Aorta (tissue), 5 donors: ENCODE data around the gene GTF2H3. TPM values are rescaled to one million over a fixed set of nuclear protein-coding genes. Genes with fewer than 3 reads are reported as not detected.
A peak's percentile ranks its signal among the peaks of the same experiment; 100 is the strongest.

Experiments used
- ATAC-seq: fragments of 200-7000 bp; cut with Tn5 transposase; one replicate; pipeline ENCODE4 v1.9.1; 2022; ENCODE audit warnings: moderate library complexity; ENCODE audit not compliant: low FRiP score
- DNase-seq, 2 donors: peaks; one replicate each; pipeline ENCODE4 v3.0.0-alpha.2; 2020
- H3K27ac ChIP-seq, 2 donors: one replicate each; pipeline ENCODE4 v1.5.1; 2013; ENCODE audit warnings: low read length in 2 of 2, mild to moderate bottlenecking in 2 of 2, moderate library complexity in 2 of 2, control low read depth in 1 of 2, inconsistent platforms in 1 of 2, low read depth in 1 of 2
- H3K27me3 ChIP-seq, 2 donors: one replicate each; pipeline ENCODE4 v1.6.1; 2013; ENCODE audit warnings: control low read depth in 1 of 2, low read length in 1 of 2, mild to moderate bottlenecking in 1 of 2, moderate library complexity in 1 of 2; ENCODE audit not compliant: insufficient read depth in 2 of 2, control insufficient read depth in 1 of 2
- H3K36me3 ChIP-seq, 2 donors: one replicate each; pipeline ENCODE4 v1.6.1; 2013; ENCODE audit warnings: control low read depth in 1 of 2, low read length in 1 of 2, mild to moderate bottlenecking in 1 of 2; ENCODE audit not compliant: insufficient read depth in 2 of 2, control insufficient read depth in 1 of 2
- H3K4me1 ChIP-seq, 2 donors: one replicate each; pipeline ENCODE4 v1.6.1; 2013; ENCODE audit warnings: low read length in 2 of 2, control low read depth in 1 of 2, mild to moderate bottlenecking in 1 of 2, moderate library complexity in 1 of 2; ENCODE audit not compliant: insufficient read depth in 2 of 2, control insufficient read depth in 1 of 2
- H3K4me3 ChIP-seq, 2 donors: one replicate each; pipeline ENCODE4 v1.5.1; 2013; ENCODE audit warnings: low read length in 2 of 2, control low read depth in 1 of 2, mild to moderate bottlenecking in 1 of 2
- H3K9me3 ChIP-seq: one replicate; pipeline ENCODE4 v1.6.1; 2013; ENCODE audit warnings: mild to moderate bottlenecking, low read length; ENCODE audit not compliant: control insufficient read depth
- WGBS, 2 donors: extraction: QIAGEN DNeasy Blood & Tissue Kit; methylation state at CpG; one replicate each; pipeline ENCODE4 v1.1.7; 2013; 5-methylcytosine and 5-hydroxymethylcytosine counted together
- intact Hi-C, 2 donors: fragments of 100-400 bp; cut with DNase I; formaldehyde crosslinking; loops; one replicate each; pipeline versions ENCODE4 v1.14.2 to v1.15.0; 2022
- polyA plus RNA-seq, 2 donors: library from polyadenylated mRNA; stranded (reverse); fragments of 200-250 nt; gene quantifications; one replicate each; pipeline ENCODE4 v1.2.3, GENCODE V29; 2013
- total RNA-seq, 2 donors: library from RNA; stranded (reverse); fragmentation: NEBNext Ultra II Directional; extraction: Animal tissue kit (Norgen Biotek cat#: 25700); gene quantifications; one replicate each; pipeline ENCODE4 v1.2.1, GENCODE V29; 2021
- donor health status: healthy with polysubstance abuse.
- donor health status: Bipolar disorder and iron deficiency.
- donor health status: DM: no; HTN: no; CAD: no.
- donor health status: DM: no; HTN: no; CAD: no.
- donor health status: DM: yes; HTN: yes; CAD: no.

GTF2H3 gene
- total and polyA plus RNA-seq, 4 donors: 8.5 to 18.1 (median 13.8) TPM

DNA sequence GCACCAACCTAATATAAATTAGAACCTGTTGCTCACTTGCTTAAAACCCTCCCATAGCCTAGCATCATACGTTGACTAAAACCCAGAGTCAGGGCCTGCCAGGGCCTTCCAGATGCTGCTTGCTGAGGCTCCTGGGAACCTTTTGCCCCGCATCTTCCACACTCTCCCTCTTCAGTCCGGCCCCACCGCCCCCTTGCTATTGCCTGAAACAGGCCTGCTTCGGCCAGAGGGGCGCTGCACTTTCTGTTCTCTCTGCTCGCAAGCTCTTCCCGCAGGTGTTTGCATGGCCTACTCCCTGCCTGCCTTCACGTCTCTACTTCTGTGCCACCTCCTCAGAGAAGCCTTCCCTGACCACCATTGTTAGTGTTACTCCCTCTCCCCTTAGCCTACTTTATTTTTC is 23.6 kb downstream of the GTF2H3 start:
- Histone ChIP-seq H3K4me1 (no peaks in the 10 kb centered on the region), H3K4me3 (no peak overlapping the region), H3K36me3 (peaks cover 4% of the 10 kb centered on the region in 2 donors), H3K27ac (no peak overlapping the region), H3K9me3 (no peaks in the 10 kb centered on the region), H3K27me3 (no peaks in the 10 kb centered on the region)
- intact Hi-C loops: no loop called here
- DNase-seq: no peak
- ATAC-seq: no peak
- 85 to 87% methylated on average over 9 of the region's 9 CpGs for whole genome bisulfite sequencing, 2 donors

DNA sequence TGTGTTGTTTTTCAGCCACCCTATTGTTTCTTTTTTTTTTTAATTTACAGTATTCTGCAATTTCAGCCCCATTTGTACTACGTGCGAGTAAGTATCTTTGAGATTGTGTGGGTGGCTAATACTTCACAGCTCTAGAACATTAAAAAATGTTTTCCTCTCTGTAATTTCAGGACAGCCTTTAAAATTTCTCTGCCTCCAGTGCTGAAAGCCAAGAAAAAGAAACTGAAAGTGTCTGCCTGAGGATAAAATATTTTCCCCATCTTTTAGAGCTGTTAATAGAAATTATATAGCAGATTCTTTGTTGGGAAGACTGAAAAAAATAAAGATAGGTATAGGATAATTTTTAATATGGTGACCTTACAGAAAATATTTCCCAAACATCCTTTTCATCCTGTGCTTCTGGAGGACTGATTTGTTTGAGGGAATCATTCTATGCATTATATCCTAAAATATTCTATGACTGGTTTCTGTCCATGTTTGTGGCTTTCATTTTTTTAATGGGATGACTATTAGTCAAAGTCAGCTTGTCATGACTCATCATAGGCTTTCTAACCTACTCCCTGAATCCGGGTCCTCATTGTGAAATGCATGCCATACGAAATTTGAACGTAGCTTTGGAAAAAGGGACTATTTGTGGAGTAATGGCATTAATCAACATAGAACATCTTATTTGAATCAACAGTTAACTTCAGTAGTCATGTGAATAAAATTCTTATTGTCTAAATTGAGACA is 26.5 kb downstream of the GTF2H3 start:
- 71 to 74% methylated on average over 5 of the region's 5 CpGs for WGBS, 2 donors
- intact Hi-C loops: no loop called here
- no peak for ATAC-seq

DNA sequence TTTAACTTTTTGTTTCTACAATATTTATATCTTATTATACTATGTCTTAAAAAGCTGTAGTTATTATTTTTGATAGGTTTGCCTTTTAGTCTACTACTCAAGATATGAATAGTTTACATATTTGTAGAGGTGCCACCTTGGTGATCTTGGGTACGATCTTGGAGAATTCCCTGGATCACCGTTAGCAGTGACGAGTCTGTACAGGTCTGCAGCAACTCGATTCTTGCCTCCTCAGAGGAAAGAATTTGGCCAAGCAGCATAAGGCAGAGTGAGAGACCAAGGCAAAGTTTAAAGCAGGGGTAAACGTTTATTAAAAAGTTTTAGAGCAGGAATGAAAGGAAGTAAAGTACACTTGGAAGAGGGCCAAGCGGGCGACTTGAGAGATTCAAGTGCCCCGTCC is 34.1 kb downstream of the GTF2H3 start:
- ATAC-seq (no peak), DNase-seq (no peak)
- no peak overlapping the region for H3K27ac ChIP-seq
- H3K27me3 ChIP-seq: no peaks in the 10 kb centered on the region
- no peaks in the 10 kb centered on the region for H3K9me3 ChIP-seq
- intact Hi-C loops: no loop called here
- H3K4me3 ChIP-seq: no peak overlapping the region
- no peaks in the 10 kb centered on the region for H3K36me3 ChIP-seq
- WGBS, 2 donors: 73 to 77% methylated on average over 8 of the region's 8 CpGs
- no peaks in the 10 kb centered on the region for H3K4me1 ChIP-seq

More for the DNA sequence above, 26.5 kb downstream of the GTF2H3 start:
- Histone ChIP-seq H3K4me1 (no peaks in the 10 kb centered on the region), H3K27me3 (no peaks in the 10 kb centered on the region), H3K27ac (no peak overlapping the region), H3K4me3 (no peak overlapping the region), H3K36me3 (peaks cover 4% of the 10 kb centered on the region in 2 donors), H3K9me3 (no peaks in the 10 kb centered on the region)
- DNase-seq: no peak

DNA sequence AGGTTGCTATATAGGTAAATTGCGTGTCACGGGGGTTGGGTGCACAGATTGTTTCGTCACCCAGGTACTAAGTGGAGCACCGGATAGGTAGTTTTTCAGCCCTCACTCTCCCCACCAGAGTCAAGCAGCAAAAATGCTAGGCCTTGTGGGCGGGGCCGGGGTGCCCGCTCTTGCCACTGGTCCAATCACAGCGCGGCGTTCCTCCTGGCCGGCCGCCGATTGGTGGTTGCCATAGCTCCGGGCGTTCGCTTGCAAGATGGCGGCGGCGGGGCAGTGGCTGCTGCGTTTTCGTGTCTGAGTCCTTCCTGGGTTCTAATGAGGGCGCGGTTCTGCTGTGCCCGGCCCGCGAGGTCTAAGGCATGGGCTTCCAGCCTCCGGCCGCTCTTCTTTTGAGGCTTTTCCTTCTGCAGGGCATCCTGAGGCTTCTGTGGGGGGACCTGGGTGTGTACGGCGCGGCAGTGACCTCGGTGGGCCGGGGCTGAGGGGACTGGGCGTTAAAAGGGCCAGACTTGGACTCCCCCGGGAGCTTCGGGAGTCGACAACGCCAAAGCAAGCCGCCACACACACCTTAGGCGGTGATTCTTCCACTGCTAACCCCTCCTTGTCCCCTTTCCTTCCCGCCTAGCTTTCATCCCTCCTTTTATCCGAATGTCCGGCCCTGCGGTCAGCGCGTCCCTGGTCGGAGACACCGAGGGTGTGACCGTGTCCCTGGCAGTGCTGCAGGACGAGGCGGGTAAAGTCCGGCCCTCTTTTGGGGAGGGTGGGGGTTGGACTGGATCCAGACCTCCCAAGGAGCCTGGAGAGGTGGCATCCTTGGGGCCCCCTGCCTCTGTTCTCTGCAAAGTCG is 37.5 kb downstream of the GTF2H3 start, which contains the start of gene TCTN2:
Gene TCTN2, plus strand, starts transcription at position 232 of the 847 bp plus-strand sequence. Its CDS starts 128 bp downstream, at position 360.
- WGBS, 2 donors: 0 to 1% methylated on average over 51 to 53 of the region's 53 CpGs
- H3K4me3 ChIP-seq: peak within 1 kb of the TSS; percentile 60 to 65
- H3K4me1 ChIP-seq: no peaks in the 10 kb centered on the region
- no peaks in the 10 kb centered on the region for H3K9me3 ChIP-seq
- no peaks in the 10 kb centered on the region for H3K27me3 ChIP-seq
- DNase-seq (peak; percentile 97 to 99), ATAC-seq (peak; percentile 99)
- intact Hi-C loops: no loop called here
- H3K36me3 ChIP-seq: no peaks in the 10 kb centered on the region
- H3K27ac ChIP-seq: no peak within 1 kb of the TSS

DNA sequence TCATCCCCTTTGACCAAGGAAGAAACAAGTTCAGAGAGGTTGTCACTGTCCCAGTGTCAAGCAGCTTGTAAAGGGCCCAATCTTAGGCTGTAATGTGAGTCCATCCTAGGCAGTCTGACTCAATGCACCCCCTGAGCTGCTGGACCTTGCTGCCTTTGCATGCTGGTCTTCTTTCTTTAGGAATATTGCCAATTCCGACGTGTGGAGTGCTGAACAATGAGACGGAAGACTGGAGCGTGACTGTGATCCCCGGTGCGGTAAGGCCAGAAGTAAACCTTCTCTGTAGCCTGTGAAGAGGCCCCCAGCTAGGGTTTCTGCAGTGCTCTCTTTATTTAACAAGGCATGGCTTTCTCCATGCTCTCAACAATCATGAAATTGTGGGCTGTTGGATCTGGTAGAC is 38.2 kb downstream of the GTF2H3 start:
- H3K27ac ChIP-seq: no peak overlapping the region
- ATAC-seq: no peak
- DNase-seq: no peak
- H3K4me3 ChIP-seq: no peak overlapping the region
- H3K9me3 ChIP-seq: no peaks in the 10 kb centered on the region
- WGBS, 2 donors: 39 to 50% methylated on average over 6 of the region's 6 CpGs
- intact Hi-C loops: no loop called here
- H3K4me1 ChIP-seq: no peaks in the 10 kb centered on the region
- peaks cover 0 to 2% of the 10 kb centered on the region in 2 donors for H3K36me3 ChIP-seq
- no peaks in the 10 kb centered on the region for H3K27me3 ChIP-seq

DNA sequence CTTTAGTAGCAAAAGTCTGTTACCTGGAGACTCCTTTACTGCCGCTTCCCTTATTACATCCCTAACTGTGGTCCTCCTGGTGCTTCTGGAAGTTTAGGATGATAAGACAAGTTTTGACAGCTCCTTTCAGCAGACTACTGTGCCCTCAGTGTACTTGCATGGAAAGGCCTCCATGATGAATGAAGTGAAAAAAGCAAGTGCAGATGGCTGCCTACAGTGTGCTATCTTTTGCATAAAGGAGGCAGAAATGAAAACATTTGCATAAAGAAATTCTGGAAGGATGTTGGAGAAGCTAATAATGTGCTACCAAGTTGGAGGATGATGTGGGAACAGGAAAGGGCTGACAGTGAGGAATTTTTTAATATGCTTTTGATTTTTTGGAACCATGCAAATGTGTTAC is 41.8 kb downstream of the GTF2H3 start:
- Histone ChIP-seq H3K27me3 (no peaks in the 10 kb centered on the region), H3K4me3 (no peak overlapping the region), H3K4me1 (no peaks in the 10 kb centered on the region), H3K9me3 (no peaks in the 10 kb centered on the region), H3K36me3 (peaks cover 0 to 4% of the 10 kb centered on the region in 2 donors), H3K27ac (no peak overlapping the region)
- DNase-seq (no peak), ATAC-seq (no peak)
- intact Hi-C loops: no loop called here
- WGBS, 2 donors: 95 to 98% methylated on average over 1 of the region's 1 CpG

DNA sequence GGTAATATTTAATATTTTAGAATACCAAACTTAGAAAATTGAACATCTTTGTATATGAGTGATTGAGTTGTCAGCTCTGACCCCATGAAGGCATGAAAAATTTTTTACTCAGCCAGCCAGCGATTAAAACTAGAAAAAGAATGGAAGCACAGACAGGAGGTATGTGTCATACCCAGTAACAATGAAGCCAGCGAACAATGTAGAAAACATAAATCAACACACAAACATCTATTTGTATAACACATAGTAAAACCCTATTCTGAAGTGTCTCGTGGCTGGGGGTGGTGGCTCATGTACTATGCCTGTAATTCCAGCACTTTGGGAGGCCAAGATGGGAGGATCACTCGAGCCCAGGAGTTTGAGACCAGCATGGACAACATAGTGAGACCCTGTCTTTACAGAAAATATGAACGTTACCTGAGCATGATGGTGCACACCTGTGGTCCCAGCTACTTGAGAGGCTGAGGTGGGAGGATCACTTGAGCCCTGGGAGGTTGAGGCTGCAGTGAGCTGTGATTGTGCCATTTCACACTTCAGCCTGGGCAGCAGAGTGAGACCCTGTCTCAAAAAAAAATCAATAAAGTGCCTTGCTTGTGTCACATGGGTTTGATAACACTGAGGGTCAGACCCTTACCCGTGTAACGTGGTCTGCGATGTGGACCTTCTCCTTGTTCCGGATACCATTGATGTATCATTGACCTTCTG is 43.1 kb downstream of the GTF2H3 start:
- intact Hi-C loops: no loop called here
- Histone ChIP-seq H3K9me3 (no peaks in the 10 kb centered on the region), H3K27ac (no peak overlapping the region), H3K4me1 (no peaks in the 10 kb centered on the region), H3K36me3 (peaks cover 0 to 6% of the 10 kb centered on the region in 2 donors), H3K27me3 (no peaks in the 10 kb centered on the region), H3K4me3 (no peak overlapping the region)
- ATAC-seq (no peak), DNase-seq (no peak)
- 93% methylated on average over 9 of the region's 9 CpGs for WGBS, 2 donors

DNA sequence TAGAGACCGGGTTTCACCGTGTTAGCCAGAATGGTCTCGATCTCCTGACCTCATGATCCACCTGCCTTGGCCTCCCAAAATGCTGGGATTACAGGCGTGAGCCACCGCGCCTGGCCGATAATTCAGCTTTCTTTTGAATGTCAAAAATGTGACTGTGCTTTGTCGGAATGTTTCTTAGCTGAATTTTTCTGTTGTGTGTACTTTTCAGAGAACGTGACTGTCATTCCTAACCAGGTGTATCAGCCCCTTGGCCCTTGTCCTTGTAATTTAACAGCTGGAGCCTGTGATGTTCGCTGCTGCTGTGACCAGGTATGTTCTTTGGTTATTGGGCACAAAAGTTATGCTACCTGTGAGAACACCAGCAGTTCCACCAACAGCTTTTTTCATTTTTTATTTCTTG is 45.4 kb downstream of the GTF2H3 start:
- no peak for ATAC-seq

More for the DNA sequence above, 45.4 kb downstream of the GTF2H3 start:
- H3K4me3 ChIP-seq: no peak overlapping the region
- H3K27ac ChIP-seq: no peak overlapping the region
- intact Hi-C loops: no loop called here
- peaks cover 0 to 8% of the 10 kb centered on the region in 2 donors for H3K36me3 ChIP-seq
- 97% methylated on average over 10 of the region's 10 CpGs for WGBS, 2 donors
- H3K4me1 ChIP-seq: no peaks in the 10 kb centered on the region
- H3K27me3 ChIP-seq: no peaks in the 10 kb centered on the region
- H3K9me3 ChIP-seq: no peaks in the 10 kb centered on the region
- no peak for DNase-seq
